CD4-positive, alpha-beta T cell treated with Interleukin-10 for 1 hour (primary cell): ENCODE data around the gene RHOBTB1.

Source experiments
- DNase-seq: peaks from one replicate; pipeline ENCODE4 v3.0.0-alpha.2; 2020

Gene RHOBTB1

GRCh38 chr10:60964257-60965235, 20.6 kb upstream of the RHOBTB1 start:
- peak; percentile 52 for DNase-seq

GRCh38 chr10:60963441-60964256, 19.7 kb upstream of the RHOBTB1 start:
- DNase-seq = no peak

GRCh38 chr10:60962946-60963345, 19.0 kb upstream of the RHOBTB1 start:
- no peak for DNase-seq

DNA sequence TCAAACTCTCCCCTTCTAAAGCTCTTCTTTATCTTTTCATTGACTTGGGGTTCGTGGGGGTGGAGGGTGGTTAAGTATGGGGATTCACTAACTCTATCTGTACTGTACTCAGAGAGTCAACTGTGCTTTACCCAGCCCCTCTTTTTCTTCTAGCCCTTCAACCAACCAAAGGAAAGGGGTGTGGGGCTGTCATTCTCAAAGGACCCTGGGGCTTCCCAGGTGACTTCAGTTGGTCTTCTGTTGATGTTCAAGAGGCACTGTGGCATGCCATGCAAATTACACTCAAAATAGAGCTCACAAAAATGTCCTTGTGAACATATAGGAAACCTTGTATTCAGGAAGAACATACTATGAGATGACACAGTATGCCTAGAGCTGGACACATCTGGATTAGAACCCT, 16.9 kb upstream of the RHOBTB1 start:
- DNase-seq = no peak

DNA sequence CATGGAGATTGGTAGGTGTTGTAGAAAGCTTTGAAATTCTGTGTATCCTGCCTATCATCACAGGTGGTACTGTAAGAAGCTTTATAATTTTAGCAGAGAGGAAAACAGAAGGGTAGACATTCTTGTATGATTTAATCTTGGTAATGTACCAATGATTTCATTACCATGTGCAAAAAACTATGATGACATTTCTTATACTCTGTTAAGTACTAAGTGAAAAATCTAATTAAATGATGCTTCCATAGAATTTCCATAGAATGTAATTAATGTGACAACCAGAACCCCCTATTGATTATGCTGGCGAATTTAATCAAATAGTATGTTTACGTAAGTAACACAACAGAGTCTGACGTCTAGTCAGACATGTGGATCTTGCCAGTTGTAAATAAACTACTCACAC, 16.0 kb upstream of the RHOBTB1 start:
- DNase-seq = no peak

- DNase-seq = no peak
Measured at GRCh38 chr10:60958892-60959601, 15.1 kb upstream of the RHOBTB1 start.

DNA sequence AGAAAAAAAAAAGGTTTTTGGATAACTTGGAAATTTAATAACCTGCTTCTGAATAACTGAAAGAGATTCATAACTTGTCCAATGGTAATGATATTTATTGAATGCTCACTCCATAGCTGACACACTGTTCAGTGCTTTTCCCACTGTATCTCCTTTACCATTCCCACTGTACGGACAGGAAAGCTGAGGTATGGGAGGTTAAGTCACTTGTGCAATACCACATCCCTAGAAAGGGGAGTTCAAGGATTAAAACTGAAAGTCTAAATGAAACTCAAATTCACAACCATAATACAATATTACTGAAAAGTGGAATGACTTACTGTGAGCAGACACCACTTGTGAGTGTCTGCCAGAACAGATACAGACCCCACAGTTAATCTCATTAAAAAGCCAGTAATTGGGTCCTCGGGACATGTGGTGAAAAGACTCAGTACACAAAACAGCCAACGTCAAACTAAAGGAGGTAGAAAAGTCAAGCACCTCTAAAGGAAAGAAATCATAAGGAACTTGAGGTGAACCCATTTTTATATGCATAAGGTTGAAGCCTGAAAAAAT, 13.8 kb upstream of the RHOBTB1 start:
- DNase-seq = no peak

DNA sequence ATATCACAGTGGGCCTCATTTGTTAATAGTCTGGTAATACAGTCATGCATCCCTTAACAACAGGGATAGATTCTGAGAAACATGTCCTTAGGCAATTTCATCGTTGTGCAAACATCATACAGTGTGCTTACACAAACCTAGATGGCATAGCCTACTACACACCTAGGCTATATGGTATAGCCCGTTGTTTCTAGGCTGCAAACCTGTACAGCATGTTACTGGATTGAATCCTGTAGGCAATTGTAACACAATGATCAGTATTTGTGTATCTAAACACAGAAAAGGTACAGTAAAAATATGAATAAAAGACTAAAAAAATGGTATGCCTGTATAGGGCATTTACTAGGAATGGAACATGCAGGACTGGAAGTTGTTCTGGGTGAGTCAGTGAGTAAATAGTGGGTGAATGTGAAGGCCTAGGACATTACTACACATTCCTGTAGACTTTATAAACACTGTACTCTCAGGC, 12.0 kb upstream of the RHOBTB1 start:
- DNase-seq = no peak

DNA sequence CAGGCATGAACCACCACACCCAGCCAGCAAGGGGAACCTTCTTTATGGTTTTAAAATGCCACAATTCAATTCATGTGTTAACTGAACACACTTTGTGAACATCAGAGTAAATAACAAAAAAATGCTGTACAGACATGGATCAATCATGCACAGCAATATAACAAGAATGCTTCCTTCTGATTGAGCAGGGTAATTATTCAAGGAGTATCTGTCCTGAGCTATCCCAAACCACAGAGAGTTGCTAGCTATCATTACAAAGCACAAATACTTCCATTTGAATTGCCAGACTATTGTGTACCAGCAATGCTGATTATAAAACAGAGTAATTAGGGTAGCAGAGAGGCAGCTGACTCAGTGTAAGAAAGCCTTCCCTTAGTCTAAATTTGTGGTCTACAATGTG, 11.3 kb upstream of the RHOBTB1 start:
- DNase-seq = no peak

GRCh38 chr10:60954035-60954434, 10.1 kb upstream of the RHOBTB1 start:
- DNase-seq = no peak

GRCh38 chr10:60953420-60953819, 9.4 kb upstream of the RHOBTB1 start:
- no peak for DNase-seq

GRCh38 chr10:60952846-60953220, 8.8 kb upstream of the RHOBTB1 start:
- no peak for DNase-seq

DNA sequence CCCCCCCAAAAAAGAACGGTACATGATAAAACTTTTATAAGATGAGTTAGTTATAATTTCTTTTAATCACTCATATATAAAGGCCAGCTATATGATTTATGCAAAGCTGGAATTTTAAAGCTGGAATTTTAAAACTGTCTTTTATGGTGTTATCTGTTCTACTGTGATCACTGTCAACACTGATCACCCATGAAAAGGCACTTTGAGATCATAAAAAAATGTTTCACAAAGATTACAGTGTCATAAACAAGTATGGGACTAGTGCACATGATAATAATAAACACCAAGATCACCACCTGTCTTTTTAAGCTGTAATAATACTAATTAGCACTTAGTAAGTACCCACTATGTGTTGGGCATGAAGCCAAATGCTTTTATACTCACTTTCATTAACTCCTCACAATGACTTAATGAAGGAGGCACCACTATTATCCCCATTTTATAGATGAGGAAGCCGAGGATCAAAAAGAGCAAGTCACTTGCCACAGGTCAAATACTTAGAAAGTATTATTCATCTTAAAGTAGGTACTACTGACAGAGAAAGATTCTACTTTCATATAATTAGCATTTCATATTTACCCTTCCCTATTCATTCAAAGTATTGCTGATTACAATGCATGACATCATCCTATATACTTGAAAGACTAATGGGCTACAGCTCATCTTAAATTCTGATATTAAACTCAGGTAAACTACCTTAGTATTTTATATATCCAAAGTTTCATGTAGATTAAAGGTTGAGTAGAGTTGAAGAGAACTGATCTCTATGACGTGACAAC, 8.3 kb upstream of the RHOBTB1 start:
- DNase-seq = no peak

DNA sequence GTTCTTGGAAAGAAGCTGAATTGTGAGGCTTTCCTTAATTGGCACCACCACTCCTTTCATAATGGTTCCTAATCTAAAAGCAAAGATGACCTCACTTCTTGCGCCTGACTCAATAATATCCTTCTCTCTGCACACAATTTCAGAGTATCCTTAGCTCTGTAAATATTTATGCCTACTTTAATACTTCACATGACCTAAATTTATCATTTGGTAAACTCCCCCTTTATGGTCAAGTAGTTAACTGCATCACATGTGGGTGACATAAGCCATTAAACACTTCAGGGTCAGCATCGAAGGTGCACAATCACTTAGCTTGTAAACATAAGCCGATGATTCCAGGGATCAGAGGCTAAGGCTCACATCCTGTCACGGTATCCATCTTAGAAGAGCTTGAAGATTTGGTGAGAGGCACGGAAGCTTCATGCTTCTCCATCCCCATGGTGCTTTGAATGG, 7.3 kb upstream of the RHOBTB1 start:
- no peak for DNase-seq

DNA sequence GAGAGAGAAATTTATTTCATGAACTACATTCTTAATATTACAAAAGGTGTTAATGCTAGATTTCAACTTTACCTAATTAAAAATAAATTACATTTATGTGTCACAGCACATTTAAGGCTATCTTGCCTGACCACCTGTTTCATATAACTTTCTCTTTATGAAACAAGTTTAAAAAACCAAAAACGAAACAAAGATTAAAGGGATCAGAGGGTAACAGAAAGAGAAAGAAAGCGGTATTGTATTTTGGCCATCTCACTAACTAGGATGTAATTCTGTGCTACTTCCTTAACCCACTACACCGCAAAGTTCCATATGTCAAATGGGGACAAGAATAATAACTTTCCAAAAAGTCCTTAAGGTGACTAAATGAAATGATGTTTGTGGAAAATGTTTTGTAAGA, 6.3 kb upstream of the RHOBTB1 start:
- no peak for DNase-seq

DNA sequence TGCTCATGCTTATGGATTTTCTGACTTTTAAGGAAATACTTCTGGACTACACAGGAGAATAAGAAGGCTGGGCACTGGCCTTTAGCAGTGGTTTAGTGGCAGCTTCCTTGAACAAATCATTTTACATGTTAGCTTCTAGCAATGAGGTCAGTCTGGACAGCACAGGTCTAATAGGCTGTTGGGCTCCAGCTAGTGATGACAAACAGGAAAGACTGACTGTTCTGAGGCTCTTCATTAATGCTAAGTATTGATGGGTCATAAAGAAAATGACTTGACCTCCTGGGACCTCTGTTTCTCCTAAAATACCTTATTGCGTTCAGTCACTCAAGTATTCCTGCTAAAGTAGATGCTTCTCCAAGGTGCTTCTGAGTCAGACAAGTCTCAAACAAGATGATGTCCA, 4.9 kb upstream of the RHOBTB1 start:
- DNase-seq = no peak

- DNase-seq = no peak
Measured at GRCh38 chr10:60944910-60945297, 919 bp upstream of the RHOBTB1 start.

DNA sequence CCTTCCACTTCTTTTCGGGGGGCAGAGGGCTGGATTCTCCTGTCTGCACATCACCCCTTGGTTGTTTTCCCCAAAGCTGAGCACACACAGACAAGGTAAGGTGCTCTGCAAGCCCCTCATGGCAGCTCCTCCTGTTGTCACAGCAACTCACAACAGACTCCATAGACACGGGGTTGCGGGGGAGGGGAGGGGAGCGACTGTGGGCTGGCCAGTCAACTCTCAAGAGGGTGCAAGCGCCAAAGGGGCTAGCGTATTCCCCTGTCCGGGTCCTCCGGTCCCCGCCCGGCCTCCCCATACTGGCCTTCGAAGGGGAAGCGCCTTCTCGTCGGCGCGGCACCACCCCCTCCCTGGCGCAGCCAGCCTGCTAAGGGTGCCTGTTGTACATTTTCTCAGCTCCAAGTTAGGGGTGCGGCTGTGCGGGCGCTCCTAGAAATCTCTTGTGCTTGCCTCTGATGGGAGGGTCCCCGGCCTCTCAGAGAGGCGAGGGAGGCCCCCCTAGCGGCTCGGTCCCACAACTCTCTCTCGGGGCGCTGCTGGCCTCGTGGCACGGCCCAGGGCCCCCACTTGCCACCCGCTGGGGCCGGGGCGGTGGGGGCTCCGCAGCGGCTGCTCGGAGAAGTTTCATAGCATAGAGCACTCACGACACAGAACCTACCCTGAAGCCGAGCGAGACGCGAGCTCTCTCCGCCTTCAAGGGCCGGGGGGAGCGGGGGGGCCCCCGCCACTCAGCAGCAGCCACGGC, 498 bp downstream of the RHOBTB1 start:
- no peak for DNase-seq

DNA sequence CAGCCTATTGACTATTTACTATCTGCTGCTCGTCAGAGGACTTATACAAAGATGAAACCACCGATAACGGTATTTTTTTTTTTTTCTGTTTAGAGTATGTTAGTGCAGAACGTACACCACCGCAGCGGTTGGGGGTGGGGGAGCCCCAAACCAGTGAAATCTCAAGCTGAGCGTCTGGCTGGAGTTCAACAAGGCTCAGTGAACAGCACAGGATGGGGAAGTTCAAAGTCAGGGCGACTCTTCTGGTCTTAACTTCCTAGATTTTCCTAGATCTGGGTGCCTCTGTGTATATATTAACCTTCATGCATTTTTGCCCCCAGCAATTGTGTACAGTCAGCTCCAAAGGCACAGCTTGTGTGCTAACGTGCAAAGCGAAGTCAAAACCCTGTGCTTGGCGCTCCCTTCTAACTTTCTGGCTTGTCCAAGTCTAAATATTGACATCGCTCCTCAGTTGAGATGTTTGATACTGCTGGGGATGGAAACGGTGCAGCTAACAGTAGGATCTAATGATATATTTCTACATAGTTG, 1.1 kb downstream of the RHOBTB1 start:
- DNase-seq = peak; percentile 15

- no peak for DNase-seq
Measured at GRCh38 chr10:60942134-60942787, 1.7 kb downstream of the RHOBTB1 start.
